ENCODE data around the gene TBX4.

TBX4 gene

GRCh38 chr17:61454381-61455323 is 2.4 kb downstream of the TBX4 start:
- DNase-seq: no peak

GRCh38 chr17:61455324-61456060 is 3.3 kb downstream of the TBX4 start:
- no peak for DNase-seq

GRCh38 chr17:61456061-61456681 is 3.9 kb downstream of the TBX4 start:
- no peak for DNase-seq

DNA sequence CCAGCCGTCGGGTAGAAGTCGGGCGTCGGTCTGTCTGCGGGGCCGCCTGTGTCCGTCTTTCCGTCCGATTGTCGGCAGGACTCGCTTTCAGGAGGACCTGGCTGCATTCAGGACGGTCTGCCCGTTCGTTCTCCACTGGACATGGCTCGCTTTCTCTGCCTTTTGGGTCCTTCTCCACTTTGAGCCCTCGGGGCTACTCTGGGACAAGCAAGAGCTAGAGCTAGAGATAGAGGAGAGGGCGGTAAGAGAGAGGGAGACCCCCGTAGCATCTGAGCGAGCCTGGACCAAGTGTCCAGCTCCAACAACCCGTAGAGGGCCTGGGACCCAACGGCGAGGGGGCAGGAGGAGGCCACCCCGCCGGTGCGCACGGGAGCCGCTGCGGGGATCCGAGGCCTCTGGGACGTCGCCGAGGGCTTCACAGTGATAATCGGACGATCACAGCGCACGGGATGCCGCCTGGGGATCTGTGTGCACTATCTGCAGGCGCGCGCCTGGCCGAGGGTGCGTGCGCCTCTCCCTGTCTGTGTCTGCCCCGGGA is 4.5 kb downstream of the TBX4 start:
- DNase-seq: no peak

GRCh38 chr17:61457226-61457983 is 5.2 kb downstream of the TBX4 start:
- DNase-seq: no peak

GRCh38 chr17:61458000-61458399 is 5.8 kb downstream of the TBX4 start:
- no peak for DNase-seq

- no peak for DNase-seq
Observed at GRCh38 chr17:61458421-61459141, 6.4 kb downstream of the TBX4 start.

DNA sequence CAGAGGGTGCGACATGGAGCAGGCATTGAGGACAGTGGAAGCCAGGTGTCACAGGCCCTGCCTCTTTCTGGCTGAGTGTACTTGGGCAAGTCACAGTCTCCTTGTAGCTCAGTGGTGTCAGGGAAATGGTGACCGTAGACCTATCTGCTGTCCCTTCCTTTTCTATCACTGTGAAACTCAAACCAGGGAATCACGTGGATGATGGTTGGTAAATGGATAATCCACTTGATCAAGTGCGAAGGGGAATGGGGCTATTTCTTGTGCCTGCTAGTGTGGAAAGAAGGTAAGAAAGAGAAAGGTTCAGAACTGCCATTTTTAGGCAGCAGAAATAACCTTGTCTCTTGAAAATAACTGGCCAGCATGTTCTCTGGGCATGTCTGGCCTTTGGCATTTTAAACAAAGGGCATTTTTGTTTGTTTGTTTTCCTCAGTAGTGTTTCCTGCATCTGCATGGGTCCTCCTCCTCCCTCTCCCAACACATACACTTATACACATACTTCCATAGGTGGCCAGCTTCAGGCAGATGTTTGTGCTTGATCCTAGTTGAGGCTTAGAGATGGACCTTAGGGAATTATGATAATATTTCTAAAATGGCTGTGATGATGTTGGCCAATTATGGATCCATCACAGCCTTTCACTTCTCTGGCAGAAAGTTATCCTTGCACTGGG is 7.1 kb downstream of the TBX4 start:
- no peak for DNase-seq

- no peak for DNase-seq
Observed at GRCh38 chr17:61459939-61460718, 7.9 kb downstream of the TBX4 start.

DNA sequence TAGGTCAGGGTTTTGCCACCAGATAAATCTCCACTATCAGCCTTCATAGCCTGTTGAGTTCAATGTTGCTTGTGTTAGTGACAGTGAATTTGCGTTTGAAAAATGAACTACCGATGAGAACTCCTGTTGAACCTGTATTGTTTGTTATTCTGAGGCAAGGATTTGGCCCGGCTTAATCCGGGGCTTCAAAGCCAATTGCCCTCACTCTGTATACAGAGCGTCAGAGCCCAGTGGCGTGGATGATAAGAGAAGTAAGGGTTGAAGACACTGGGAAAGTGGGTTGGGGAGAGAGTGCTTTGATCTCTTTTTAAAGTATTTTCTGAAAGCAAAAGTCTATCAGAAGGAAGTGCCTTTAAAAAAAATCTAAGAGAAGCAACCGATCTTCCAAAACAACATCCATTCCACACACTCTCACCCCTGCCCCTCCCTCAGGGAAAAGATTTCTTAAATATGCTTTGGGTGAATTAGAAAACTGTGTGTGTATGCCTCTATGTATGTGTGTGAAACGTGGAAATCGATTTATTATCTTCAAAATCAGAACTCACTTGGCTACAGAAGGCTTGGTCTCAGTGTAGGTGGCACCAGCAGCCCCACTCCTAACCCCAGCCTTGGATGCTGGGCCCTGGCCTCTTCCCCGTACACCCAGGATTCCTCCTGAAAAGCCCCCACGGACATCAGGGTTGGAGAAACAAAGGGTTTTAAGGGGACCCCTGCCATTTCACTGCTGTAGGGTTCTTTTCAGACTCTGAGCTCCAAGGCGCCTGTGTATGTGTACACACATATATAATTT is 8.8 kb downstream of the TBX4 start:
- DNase-seq: no peak

GRCh38 chr17:61461586-61461966 is 9.4 kb downstream of the TBX4 start:
- no peak for DNase-seq

DNA sequence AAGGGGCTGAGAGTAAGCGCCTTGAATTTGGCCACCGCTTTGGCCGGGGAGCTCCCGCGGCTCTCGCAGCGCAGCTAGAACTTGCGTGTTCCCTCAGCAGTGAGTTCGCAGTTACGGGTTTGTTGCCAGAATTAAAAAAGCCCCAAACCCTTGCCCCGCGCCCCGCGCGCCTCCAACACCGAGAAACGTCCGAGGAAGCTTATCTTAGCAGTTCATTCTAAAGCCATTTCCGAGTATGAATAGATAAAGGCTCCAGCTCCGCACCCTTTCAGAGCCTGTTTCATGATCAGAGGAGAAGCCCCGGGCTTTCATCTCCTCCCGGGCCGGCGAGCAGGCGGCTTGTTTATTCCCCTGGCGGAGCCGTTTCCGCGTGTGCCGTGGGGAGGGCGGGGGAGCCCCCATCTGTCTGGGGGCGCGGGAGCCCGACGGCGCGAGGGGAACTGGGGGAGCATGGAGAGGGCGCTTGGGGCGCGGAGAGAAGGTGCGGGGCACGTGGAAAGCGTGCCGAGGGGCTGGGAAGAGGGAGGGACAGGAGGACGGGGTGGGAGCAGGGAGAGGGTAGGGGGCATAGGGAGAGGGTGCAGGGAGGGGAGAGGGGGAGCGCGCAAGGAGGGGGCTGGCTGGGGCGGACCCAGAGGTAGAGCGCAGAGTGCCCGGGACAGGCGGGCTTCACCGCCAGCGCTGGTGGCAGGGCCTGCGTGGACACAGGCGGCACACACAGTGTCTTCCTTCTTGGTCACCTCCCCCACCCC is 9.9 kb downstream of the TBX4 start:
- no peak for DNase-seq

- no peak for DNase-seq
Observed at GRCh38 chr17:61462719-61463315, 10.6 kb downstream of the TBX4 start.

GRCh38 chr17:61463316-61464129 is 11.3 kb downstream of the TBX4 start:
- no peak for DNase-seq

DNA sequence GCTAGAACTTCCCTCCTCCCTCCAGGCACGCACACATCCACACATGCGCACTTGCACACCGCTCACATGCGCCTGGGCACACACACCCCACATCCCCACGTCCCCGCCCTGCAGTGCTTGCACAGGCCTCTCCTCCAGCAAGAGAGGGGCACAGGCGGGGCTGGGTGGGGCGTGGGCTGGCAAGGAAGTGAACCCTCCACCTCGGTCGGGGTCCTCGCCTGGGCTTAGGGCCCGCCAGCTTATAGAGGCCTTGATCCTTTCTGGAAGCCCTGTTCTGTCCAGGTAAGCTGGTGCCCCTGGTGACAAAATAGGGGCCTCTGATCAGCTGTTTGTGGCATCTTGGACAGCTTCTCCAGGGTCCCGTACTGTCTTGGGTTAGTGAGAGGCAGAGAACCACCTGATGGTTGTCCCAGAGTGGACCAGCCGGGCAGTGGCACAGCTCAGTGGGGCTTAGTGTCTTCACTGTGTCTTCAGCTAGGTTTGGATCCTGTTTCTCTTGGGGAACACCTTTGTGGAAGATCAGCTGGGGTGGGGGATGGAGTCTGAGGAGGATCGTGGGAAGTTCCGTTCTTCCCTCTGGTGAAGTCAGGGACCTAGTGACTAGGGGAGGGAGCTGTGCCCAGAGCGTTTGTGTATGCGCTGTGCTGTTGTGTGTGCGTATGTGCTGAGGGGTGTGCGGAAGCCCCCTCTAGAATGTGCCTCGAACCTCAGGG is 12.1 kb downstream of the TBX4 start:
- DNase-seq: no peak

GRCh38 chr17:61464843-61465180 is 12.6 kb downstream of the TBX4 start:
- no peak for DNase-seq

All from fibroblast of skin of back (primary cell).